Measurements from ENCODE around the gene P3H1.

DNA sequence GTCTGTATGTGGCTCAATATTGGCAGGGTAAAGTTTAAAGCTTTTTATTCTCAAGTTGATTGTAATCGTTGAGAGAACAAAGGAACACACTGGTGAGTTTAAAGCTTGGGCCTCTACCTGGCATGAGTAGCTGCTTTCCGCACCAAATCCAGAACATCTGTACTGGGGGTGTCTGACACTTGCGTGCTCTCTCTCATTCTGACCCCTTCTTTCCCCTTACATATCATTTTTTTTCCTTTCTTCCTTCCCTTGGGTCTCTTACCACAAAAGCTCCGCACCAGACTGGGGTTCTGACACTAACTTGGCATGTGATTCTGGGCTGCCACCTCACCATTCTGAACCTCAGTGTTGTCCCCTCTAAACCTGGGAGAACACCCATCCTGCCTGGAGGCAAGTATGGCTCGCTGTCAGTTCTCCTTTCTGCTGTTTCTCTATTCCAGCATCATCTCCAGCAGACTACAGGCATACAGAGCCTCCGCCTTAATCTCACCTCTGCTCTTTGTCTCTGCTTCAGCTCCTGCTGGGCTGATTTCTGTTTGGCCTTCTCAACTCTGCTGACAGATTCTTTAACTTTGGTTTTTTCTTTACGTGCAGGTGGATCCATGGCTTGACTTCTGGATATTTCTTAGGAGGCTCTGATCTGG, 49.2 kb upstream of the P3H1 start:
- TF ChIP-seq, protein P1, sequence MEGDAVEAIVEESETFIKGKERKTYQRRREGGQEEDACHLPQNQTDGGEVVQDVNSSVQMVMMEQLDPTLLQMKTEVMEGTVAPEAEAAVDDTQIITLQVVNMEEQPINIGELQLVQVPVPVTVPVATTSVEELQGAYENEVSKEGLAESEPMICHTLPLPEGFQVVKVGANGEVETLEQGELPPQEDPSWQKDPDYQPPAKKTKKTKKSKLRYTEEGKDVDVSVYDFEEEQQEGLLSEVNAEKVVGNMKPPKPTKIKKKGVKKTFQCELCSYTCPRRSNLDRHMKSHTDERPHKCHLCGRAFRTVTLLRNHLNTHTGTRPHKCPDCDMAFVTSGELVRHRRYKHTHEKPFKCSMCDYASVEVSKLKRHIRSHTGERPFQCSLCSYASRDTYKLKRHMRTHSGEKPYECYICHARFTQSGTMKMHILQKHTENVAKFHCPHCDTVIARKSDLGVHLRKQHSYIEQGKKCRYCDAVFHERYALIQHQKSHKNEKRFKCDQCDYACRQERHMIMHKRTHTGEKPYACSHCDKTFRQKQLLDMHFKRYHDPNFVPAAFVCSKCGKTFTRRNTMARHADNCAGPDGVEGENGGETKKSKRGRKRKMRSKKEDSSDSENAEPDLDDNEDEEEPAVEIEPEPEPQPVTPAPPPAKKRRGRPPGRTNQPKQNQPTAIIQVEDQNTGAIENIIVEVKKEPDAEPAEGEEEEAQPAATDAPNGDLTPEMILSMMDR (conservative IDR thresholded peaks at IDR 0.05; ENCODE audit: low read depth, low read length) = no peak
- TF ChIP-seq EZH2 (IDR thresholded peaks at IDR 0.05; ENCODE audit: borderline replicate concordance, low read depth, low read length, poor library complexity, severe bottlenecking) = no peak
